HG02798 (cell line): ENCODE measurements around the gene HCFC1.

Experiments
- ATAC-seq: cut with Tn5 transposase; IDR thresholded peaks from one replicate; pipeline ENCODE4 v1.9.1; 2021; ENCODE audit warnings: mild to moderate bottlenecking; ENCODE audit not compliant: unreplicated experiment, poor library complexity

The HCFC1 gene

GRCh38 chrX:153927922-153928760 is 43.5 kb downstream of the HCFC1 start:
- peak; percentile 79 for ATAC-seq

GRCh38 chrX:153927672-153927921 is 44.0 kb downstream of the HCFC1 start:
- no peak for ATAC-seq

GRCh38 chrX:153926858-153927671 is 44.6 kb downstream of the HCFC1 start:
- ATAC-seq = peak; percentile 31

- ATAC-seq = no peak
These were observed 45.1 kb downstream of the HCFC1 start for GRCh38 chrX:153926552-153926857.

GRCh38 chrX:153925739-153926551 is 45.7 kb downstream of the HCFC1 start, which contains the start of gene ARHGAP4:
Gene ARHGAP4, minus strand, starts transcription at chrX:153926264. Its CDS starts 62 bp downstream, at chrX:153926202.
- ATAC-seq = peak; percentile 15

- no peak for ATAC-seq
These were observed 46.3 kb downstream of the HCFC1 start for GRCh38 chrX:153925387-153925738.

GRCh38 chrX:153924149-153924861 is 47.3 kb downstream of the HCFC1 start:
- ATAC-seq = no peak

- ATAC-seq = no peak
These were observed 48.4 kb downstream of the HCFC1 start for GRCh38 chrX:153922932-153923857.

GRCh38 chrX:153921511-153922446 is 49.8 kb downstream of the HCFC1 start:
- ATAC-seq = no peak

GRCh38 chrX:153921070-153921469 is 50.5 kb downstream of the HCFC1 start:
- ATAC-seq = no peak

- ATAC-seq = no peak
These were observed 51.1 kb downstream of the HCFC1 start for GRCh38 chrX:153920546-153920945.

- ATAC-seq = no peak
These were observed 52.3 kb downstream of the HCFC1 start for GRCh38 chrX:153919281-153919680.

GRCh38 chrX:153917869-153918268 is 53.7 kb downstream of the HCFC1 start:
- ATAC-seq = no peak

- ATAC-seq = no peak
These were observed 57.9 kb downstream of the HCFC1 start for GRCh38 chrX:153913701-153914100.

GRCh38 chrX:153913211-153913610 is 58.4 kb downstream of the HCFC1 start:
- ATAC-seq = no peak

- ATAC-seq = no peak
These were observed 59.8 kb downstream of the HCFC1 start for GRCh38 chrX:153911798-153912197.

- no peak for ATAC-seq
These were observed 61.2 kb downstream of the HCFC1 start for GRCh38 chrX:153910446-153910845.

GRCh38 chrX:153909980-153910360 is 61.6 kb downstream of the HCFC1 start:
- ATAC-seq = no peak
